GM10847 (cell line): ENCODE results near the gene GADD45GIP1.
A peak's percentile ranks its signal among the peaks of the same experiment; 100 is the strongest.

Experiments used
- POLR2A ChIP-seq: IDR thresholded peaks from 2 replicates; pipeline ENCODE4 v1.6.1; 2011; ENCODE audit not compliant: insufficient read length; ENCODE audit errors: extremely low read depth

The GADD45GIP1 gene

GRCh38 chr19:12938779-12939601 is 18.0 kb downstream of the GADD45GIP1 start:
- TF ChIP-seq POLR2A: no peak

- TF ChIP-seq POLR2A: peak; percentile 99
Measured at GRCh38 chr19:12937927-12938778, 18.9 kb downstream of the GADD45GIP1 start, which contains the start of gene CALR. CALR (plus strand) TSS chr19:12938609; CDS start chr19:12938680, 71 bp downstream.

GRCh38 chr19:12937093-12937926 is 19.7 kb downstream of the GADD45GIP1 start:
- TF ChIP-seq POLR2A: no peak

- TF ChIP-seq POLR2A: no peak
Measured at GRCh38 chr19:12936582-12936981, 20.4 kb downstream of the GADD45GIP1 start.

- no peak for TF ChIP-seq POLR2A
Measured at GRCh38 chr19:12935071-12935470, 22.0 kb downstream of the GADD45GIP1 start.

- TF ChIP-seq POLR2A: peak; percentile 95
Measured at GRCh38 chr19:12933287-12934072, 23.5 kb downstream of the GADD45GIP1 start, which contains the start of gene FARSA. FARSA (minus strand) TSS chr19:12933711; CDS start chr19:12933696, 15 bp downstream.

GRCh38 chr19:12932392-12933286 is 24.4 kb downstream of the GADD45GIP1 start:
- TF ChIP-seq POLR2A: no peak

GRCh38 chr19:12930002-12930645 is 26.9 kb downstream of the GADD45GIP1 start:
- TF ChIP-seq POLR2A: no peak

GRCh38 chr19:12924621-12925310 is 32.3 kb downstream of the GADD45GIP1 start:
- TF ChIP-seq POLR2A: no peak

GRCh38 chr19:12922959-12923358 is 34.1 kb downstream of the GADD45GIP1 start:
- TF ChIP-seq POLR2A: no peak

- TF ChIP-seq POLR2A: no peak
Measured at GRCh38 chr19:12921047-12921446, 36.0 kb downstream of the GADD45GIP1 start.

GRCh38 chr19:12918253-12918652 is 38.8 kb downstream of the GADD45GIP1 start:
- TF ChIP-seq POLR2A: no peak
